HEK293 (cell line): ENCODE results near the gene RTTN.

ENCODE experiments used
- CTCF ChIA-PET: fragments of 350-600 bp; formaldehyde crosslinking; extraction: SDS; loops from one replicate; lab custom pipeline; 2021; ENCODE audit warnings: antibody characterized with exemption; lab: Yijun Ruan, JAX
- POLR2A ChIA-PET: fragments of 300-600 bp; formaldehyde crosslinking; extraction: SDS; loops from one replicate; lab custom pipeline; 2020; ENCODE audit warnings: antibody characterized with exemption, inconsistent platforms; lab: Yijun Ruan, JAX
- H3K27ac ChIP-seq: fragments of 200-500 bp; sonication (Bioruptor generic); 2 replicates; pipeline ENCODE4 v1.5.1; 2014; ENCODE audit warnings: low read depth, low read length, control low read depth, inconsistent platforms; ENCODE audit errors: extremely low read depth
- H3K36me3 ChIP-seq, 2 experiments: fragments of 200-500 bp in 1 of 2; sonication (Bioruptor generic) in 1 of 2; 1 replicate in 1 of 2; 2 replicates in 1 of 2; pipeline ENCODE4 v1.5.1; 2014 to 2017; ENCODE audit warnings: inconsistent platforms in 2 of 2, low read length in 2 of 2; ENCODE audit not compliant: control insufficient read depth in 2 of 2, insufficient read depth in 1 of 2
- H3K4me1 ChIP-seq: fragments of 200-500 bp; sonication (Bioruptor generic); 2 replicates; pipeline ENCODE4 v1.5.1; 2014; ENCODE audit warnings: mild to moderate bottlenecking, low read length, inconsistent platforms; ENCODE audit not compliant: control insufficient read depth, insufficient read depth
- H3K4me3 ChIP-seq: 2 replicates; pipeline ENCODE4 v1.5.1; 2011; ENCODE audit warnings: low read depth, mild to moderate bottlenecking, control low read depth, low read length, moderate library complexity
- H3K9me3 ChIP-seq: fragments of 200-500 bp; sonication (Bioruptor generic); 2 replicates; pipeline ENCODE4 v1.5.1; 2014; ENCODE audit warnings: low read depth, low read length, inconsistent platforms; ENCODE audit not compliant: control insufficient read depth, insufficient read depth
- BCL11A ChIP-seq: fragments of 450-650 bp; formaldehyde crosslinking; IDR thresholded peaks from 2 replicates; pipeline ENCODE4 v1.5.1; 2016; ENCODE audit warnings: low read depth, missing biosample characterization, missing genetic modification characterization
- BCL6B ChIP-seq: fragments of 450-650 bp; formaldehyde crosslinking; IDR thresholded peaks from 2 replicates; pipeline ENCODE4 v1.5.1; 2017; ENCODE audit warnings: missing biosample characterization, missing genetic modification characterization
- FEZF1 ChIP-seq: fragments of 450-650 bp; formaldehyde crosslinking; IDR thresholded peaks from 2 replicates; pipeline ENCODE4 v1.5.1; 2016; ENCODE audit warnings: missing biosample characterization, missing genetic modification characterization
- HIC1 ChIP-seq: fragments of 450-650 bp; formaldehyde crosslinking; IDR thresholded peaks from 2 replicates; pipeline ENCODE4 v1.5.1; 2016; ENCODE audit warnings: missing biosample characterization, missing genetic modification characterization
- KLF17 ChIP-seq: fragments of 450-650 bp; formaldehyde crosslinking; IDR thresholded peaks from 2 replicates; pipeline ENCODE4 v1.5.1; 2016; ENCODE audit warnings: missing biosample characterization, missing genetic modification characterization
- ZBTB1 ChIP-seq: fragments of 450-650 bp; formaldehyde crosslinking; IDR thresholded peaks from 2 replicates; pipeline ENCODE4 v1.5.1; 2016; ENCODE audit warnings: missing biosample characterization, missing genetic modification characterization
- ZBTB21 ChIP-seq: fragments of 450-650 bp; formaldehyde crosslinking; IDR thresholded peaks from 2 replicates; pipeline ENCODE4 v1.5.1; 2017; ENCODE audit warnings: missing biosample characterization, missing genetic modification characterization
- ZNF114 ChIP-seq: fragments of 450-650 bp; formaldehyde crosslinking; IDR thresholded peaks from 2 replicates; pipeline ENCODE4 v1.5.0; 2017; ENCODE audit warnings: missing biosample characterization, missing genetic modification characterization
- ZNF221 ChIP-seq: fragments of 450-650 bp; formaldehyde crosslinking; IDR thresholded peaks from 2 replicates; pipeline ENCODE4 v1.5.1; 2017; ENCODE audit warnings: missing biosample characterization, missing genetic modification characterization, borderline replicate concordance
- ZNF26 ChIP-seq: fragments of 450-650 bp; formaldehyde crosslinking; IDR thresholded peaks from 2 replicates; pipeline ENCODE4 v1.5.1; 2016; ENCODE audit warnings: missing biosample characterization, missing genetic modification characterization
- ZNF280C ChIP-seq: fragments of 450-650 bp; formaldehyde crosslinking; IDR thresholded peaks from 2 replicates; pipeline ENCODE4 v1.5.1; 2016; ENCODE audit warnings: missing biosample characterization, missing genetic modification characterization
- ZNF335 ChIP-seq: fragments of 450-650 bp; formaldehyde crosslinking; conservative IDR thresholded peaks from 2 replicates; pipeline ENCODE4 v1.5.1; 2016; ENCODE audit warnings: missing biosample characterization, missing genetic modification characterization
- ZNF660 ChIP-seq: fragments of 450-650 bp; IDR thresholded peaks from 2 replicates; pipeline ENCODE4 v1.5.1; 2018; ENCODE audit warnings: missing biosample characterization, mild to moderate bottlenecking, missing genetic modification characterization
- ZNF76 ChIP-seq: fragments of 450-650 bp; formaldehyde crosslinking; IDR thresholded peaks from 2 replicates; pipeline ENCODE4; 2016; ENCODE audit warnings: low read depth, missing biosample characterization, missing genetic modification characterization, borderline replicate concordance
- TF ChIP-seq, protein P1 (sequence below): fragments of 450-650 bp; formaldehyde crosslinking; conservative IDR thresholded peaks from 2 replicates; pipeline ENCODE4 v1.5.1; 2016; ENCODE audit warnings: low read depth, missing biosample characterization, missing genetic modification characterization

RTTN gene

DNA sequence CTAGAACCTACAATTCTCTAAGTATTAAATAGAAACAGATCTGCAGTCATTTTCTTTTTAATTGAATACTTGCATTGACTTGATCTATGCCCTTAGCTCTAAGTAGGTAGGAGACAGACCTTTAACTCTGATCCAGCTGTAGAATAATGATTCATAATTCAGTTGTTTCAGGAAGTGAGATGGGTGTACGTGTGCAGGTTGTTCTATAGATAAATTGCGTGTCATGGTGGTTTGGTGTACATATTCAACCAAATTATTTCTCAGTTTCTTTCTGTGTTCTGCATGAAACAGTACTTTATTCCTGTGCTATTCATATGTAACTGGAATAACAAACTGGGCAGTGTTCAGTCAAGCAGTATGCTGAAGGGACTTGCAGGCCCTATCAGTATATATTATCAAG, 223.5 kb downstream of the RTTN start:
- POLR2A ChIA-PET = no interaction called here
- TF ChIP-seq ZNF335 (tag by site-specific recombination) = no peak
- no peak overlapping the region for H3K27ac ChIP-seq
- no peaks in the 10 kb centered on the region for H3K4me1 ChIP-seq
- H3K4me3 ChIP-seq = no peak overlapping the region
- H3K9me3 ChIP-seq = no peaks in the 10 kb centered on the region
- peaks cover 0 to 2% of the 10 kb centered on the region in 2 experiments; a peak in 1 of 3 replicates for H3K36me3 ChIP-seq
- CTCF ChIA-PET = no interaction called here

GRCh38 chr18:69980982-69981804, 224.3 kb downstream of the RTTN start:
- peaks cover 0 to 2% of the 10 kb centered on the region in 2 experiments; a peak in 1 of 3 replicates for H3K36me3 ChIP-seq
- ChIA-PET POLR2A (no interaction called here), CTCF (interaction anchor here (0.6 kb wide), 1 partner anchor 19 kb away, joined by 3 read pairs; no protein-coding TSS in a partner anchor)
- H3K4me3 ChIP-seq = no peak overlapping the region
- H3K4me1 ChIP-seq = no peaks in the 10 kb centered on the region
- H3K27ac ChIP-seq = no peak overlapping the region
- TF ChIP-seq BCL11A (no peak), KLF17 (tag by site-specific recombination) (no peak), FEZF1 (tag by site-specific recombination) (no peak), ZNF221 (tag by site-specific recombination) (no peak), ZNF114 (tag by site-specific recombination) (no peak)
- no peaks in the 10 kb centered on the region for H3K9me3 ChIP-seq

DNA sequence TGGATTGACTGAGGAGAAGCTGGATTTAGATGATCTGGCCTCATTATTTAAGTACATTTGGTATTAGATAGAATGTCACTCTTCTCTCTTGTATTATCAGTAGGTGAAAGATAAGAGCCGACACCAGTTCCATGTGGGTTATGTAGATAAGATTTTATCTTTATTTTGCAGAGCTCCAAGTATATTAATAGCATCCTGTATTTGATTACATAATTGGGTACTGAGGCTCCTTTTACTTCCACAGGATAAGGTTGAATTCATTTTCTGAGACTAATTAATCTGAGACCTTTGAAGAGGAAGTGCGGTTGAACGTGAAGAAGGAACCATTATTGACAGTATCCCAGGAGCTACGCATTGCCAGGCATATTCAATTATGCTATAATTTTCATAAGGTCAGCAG, 225.0 kb downstream of the RTTN start:
- H3K9me3 ChIP-seq = no peaks in the 10 kb centered on the region
- H3K4me1 ChIP-seq = no peaks in the 10 kb centered on the region
- ChIA-PET CTCF (interaction anchor here (0.6 kb wide), 1 partner anchor 19 kb away, joined by 3 read pairs; no protein-coding TSS in a partner anchor), POLR2A (no interaction called here)
- no peak overlapping the region for H3K4me3 ChIP-seq
- no peak overlapping the region for H3K27ac ChIP-seq
- peaks cover 0 to 2% of the 10 kb centered on the region in 2 experiments; a peak in 1 of 3 replicates for H3K36me3 ChIP-seq
- TF ChIP-seq ZNF26 (tag by site-specific recombination) = no peak
- TF ChIP-seq BCL6B (tag by site-specific recombination) = no peak
- no peak for TF ChIP-seq ZNF76
- TF ChIP-seq ZBTB1 (tag by site-specific recombination) = no peak
- no peak for TF ChIP-seq ZNF660 (tag by site-specific recombination)
- TF ChIP-seq, protein P1, sequence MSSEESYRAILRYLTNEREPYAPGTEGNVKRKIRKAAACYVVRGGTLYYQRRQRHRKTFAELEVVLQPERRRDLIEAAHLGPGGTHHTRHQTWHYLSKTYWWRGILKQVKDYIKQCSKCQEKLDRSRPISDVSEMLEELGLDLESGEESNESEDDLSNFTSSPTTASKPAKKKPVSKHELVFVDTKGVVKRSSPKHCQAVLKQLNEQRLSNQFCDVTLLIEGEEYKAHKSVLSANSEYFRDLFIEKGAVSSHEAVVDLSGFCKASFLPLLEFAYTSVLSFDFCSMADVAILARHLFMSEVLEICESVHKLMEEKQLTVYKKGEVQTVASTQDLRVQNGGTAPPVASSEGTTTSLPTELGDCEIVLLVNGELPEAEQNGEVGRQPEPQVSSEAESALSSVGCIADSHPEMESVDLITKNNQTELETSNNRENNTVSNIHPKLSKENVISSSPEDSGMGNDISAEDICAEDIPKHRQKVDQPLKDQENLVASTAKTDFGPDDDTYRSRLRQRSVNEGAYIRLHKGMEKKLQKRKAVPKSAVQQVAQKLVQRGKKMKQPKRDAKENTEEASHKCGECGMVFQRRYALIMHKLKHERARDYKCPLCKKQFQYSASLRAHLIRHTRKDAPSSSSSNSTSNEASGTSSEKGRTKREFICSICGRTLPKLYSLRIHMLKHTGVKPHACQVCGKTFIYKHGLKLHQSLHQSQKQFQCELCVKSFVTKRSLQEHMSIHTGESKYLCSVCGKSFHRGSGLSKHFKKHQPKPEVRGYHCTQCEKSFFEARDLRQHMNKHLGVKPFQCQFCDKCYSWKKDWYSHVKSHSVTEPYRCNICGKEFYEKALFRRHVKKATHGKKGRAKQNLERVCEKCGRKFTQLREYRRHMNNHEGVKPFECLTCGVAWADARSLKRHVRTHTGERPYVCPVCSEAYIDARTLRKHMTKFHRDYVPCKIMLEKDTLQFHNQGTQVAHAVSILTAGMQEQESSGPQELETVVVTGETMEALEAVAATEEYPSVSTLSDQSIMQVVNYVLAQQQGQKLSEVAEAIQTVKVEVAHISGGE = no peak
- no peak for TF ChIP-seq ZNF280C (tag by site-specific recombination)
- TF ChIP-seq HIC1 = no peak
- TF ChIP-seq ZBTB21 = no peak
